Gastroesophageal sphincter (tissue), 4 donors: ENCODE data around the gene MAPK7. TPM values are rescaled to one million over a fixed set of nuclear protein-coding genes. Genes with fewer than 3 reads are reported as not detected.
A peak's percentile ranks its signal among the peaks of the same experiment; 100 is the strongest.

ENCODE experiments used
- ATAC-seq: fragments of 150-250 bp; one replicate; pipeline ENCODE4 v1.9.1; 2016; ENCODE audit warnings: mild to moderate bottlenecking, moderate library complexity
- H3K27ac ChIP-seq, 4 donors: fragments of 200-600 bp; sonication (generic) in 3 of 4; 1 replicate in 3 of 4; 2 replicates in 1 of 4; pipeline ENCODE4 v1.5.1; 2016 to 2019
- H3K27me3 ChIP-seq: fragments of 200-600 bp; sonication (generic); one replicate; pipeline ENCODE4 v1.5.1; 2019
- H3K36me3 ChIP-seq, 2 donors: fragments of 200-600 bp; sonication (generic); one replicate each; pipeline ENCODE4 v1.5.1; 2019; ENCODE audit warnings: control low read depth in 1 of 2
- H3K4me1 ChIP-seq, 3 donors: fragments of 200-600 bp; sonication (generic); 1 replicate in 2 of 3; 2 replicates in 1 of 3; pipeline ENCODE4 v1.5.1; 2016 to 2019; ENCODE audit warnings: control low read depth in 2 of 3
- H3K4me3 ChIP-seq, 2 donors: fragments of 200-600 bp; sonication (generic); one replicate each; pipeline ENCODE4 v1.5.1; 2019; ENCODE audit warnings: mild to moderate bottlenecking in 1 of 2, moderate library complexity in 1 of 2
- H3K9me3 ChIP-seq, 3 donors: fragments of 200-600 bp; sonication (generic); one replicate each; pipeline ENCODE4 v1.5.1; 2017 to 2019; ENCODE audit warnings: control low read depth in 2 of 3
- CTCF ChIP-seq, 4 experiments: fragments of 200-600 bp in 2 of 4; fragments of 450-650 bp in 2 of 4; sonication (generic) in 1 of 4; IDR thresholded peaks; one replicate each; pipeline ENCODE4 v1.5.1; 2017 to 2019; ENCODE audit warnings: antibody characterized with exemption in 4 of 4, mild to moderate bottlenecking in 2 of 4, moderate library complexity in 2 of 4
- EP300 ChIP-seq: sonication (generic); formaldehyde crosslinking; IDR thresholded peaks from one replicate; pipeline ENCODE4 v1.6.1; 2017; ENCODE audit warnings: antibody characterized with exemption, mild to moderate bottlenecking
- POLR2A ChIP-seq, 2 donors: fragments of 450-650 bp; IDR thresholded peaks; one replicate each; pipeline ENCODE4 v1.6.1; 2017; ENCODE audit warnings: antibody characterized with exemption in 2 of 2, mild to moderate bottlenecking in 2 of 2, moderate library complexity in 1 of 2
- POLR2AphosphoS5 ChIP-seq: sonication (generic); formaldehyde crosslinking; IDR thresholded peaks from one replicate; pipeline ENCODE4 v1.6.1; 2017; ENCODE audit warnings: antibody characterized with exemption
- WGBS, 2 donors: methylation state at CpG; one replicate each; pipeline ENCODE4 v1.1.5; 2018; ENCODE audit warnings: low coverage in 1 of 2; 5-methylcytosine and 5-hydroxymethylcytosine counted together
- total RNA-seq, 4 donors: library from RNA; depleted of rRNA; stranded (reverse); fragments of >200 nt; gene quantifications; one replicate each; pipeline ENCODE4 v1.1.0, GENCODE V29; 2016

Gene MAPK7
- total RNA-seq, 4 donors from 2014 or later, result 11.7 to 43.0 (median 28.0) TPM

- H3K4me3 ChIP-seq, result no peak overlapping the region
- H3K27ac ChIP-seq, result peak overlapping the region in 3 of 4 donors; percentile 40 to 97 (median 96)
- TF ChIP-seq EP300 (no peak), POLR2AphosphoS5 (no peak), POLR2A (IDR thresholded peaks at IDR 0.05) (no peak), CTCF (IDR thresholded peaks at IDR 0.05) (no peak)
- no peaks in the 10 kb centered on the region for H3K27me3 ChIP-seq
- 89% methylated on average over 5 of the region's 31 CpGs; no CpG with 5 or more reads in 1 of the 2 donors for WGBS, 2 donors
- no peak for ATAC-seq
- peaks cover 0 to 48% of the 10 kb centered on the region in 2 donors for H3K36me3 ChIP-seq
- no peaks in the 10 kb centered on the region for H3K9me3 ChIP-seq
- H3K4me1 ChIP-seq, result peaks cover 0 to 88% (median 50%) of the 10 kb centered on the region in 3 donors
Measured at GRCh38 chr17:19381741-19382444, 3.6 kb downstream of the MAPK7 start.

GRCh38 chr17:19382531-19383444 lies 4.5 kb downstream of the MAPK7 start:
- WGBS, 2 donors, result 66 to 80% methylated on average over 6 to 8 of the region's 13 CpGs
- Histone ChIP-seq H3K27me3 (no peaks in the 10 kb centered on the region), H3K4me3 (no peak overlapping the region), H3K27ac (peak overlapping the region in 3 of 4 donors; percentile 40 to 97 (median 96)), H3K36me3 (peaks cover 0 to 48% of the 10 kb centered on the region in 2 donors), H3K9me3 (no peaks in the 10 kb centered on the region), H3K4me1 (peaks cover under 1 to 91% (median 57%) of the 10 kb centered on the region in 3 donors)
- no peak for ATAC-seq
- TF ChIP-seq EP300 (no peak), POLR2A (IDR thresholded peaks at IDR 0.05) (no peak), CTCF (IDR thresholded peaks at IDR 0.05) (no peak), POLR2AphosphoS5 (no peak)

GRCh38 chr17:19383681-19384470 lies 5.6 kb downstream of the MAPK7 start:
- no peaks in the 10 kb centered on the region for H3K9me3 ChIP-seq
- no peak for ATAC-seq
- H3K4me1 ChIP-seq, result peaks cover 8 to 100% (median 68%) of the 10 kb centered on the region in 3 donors
- no peaks in the 10 kb centered on the region for H3K27me3 ChIP-seq
- peak overlapping the region; percentile 45 to 98 (median 96) for H3K27ac ChIP-seq
- 64% methylated on average over 3 of the region's 6 CpGs; no CpG with 5 or more reads in 1 of the 2 donors for WGBS, 2 donors
- H3K4me3 ChIP-seq, result no peak overlapping the region
- peaks cover 0 to 48% of the 10 kb centered on the region in 2 donors for H3K36me3 ChIP-seq
- TF ChIP-seq POLR2AphosphoS5 (no peak), POLR2A (IDR thresholded peaks at IDR 0.05) (no peak), EP300 (no peak), CTCF (IDR thresholded peaks at IDR 0.05) (no peak)

GRCh38 chr17:19384723-19385391 lies 6.6 kb downstream of the MAPK7 start:
- ATAC-seq, result peak; percentile 74
- peaks cover 0 to 43% of the 10 kb centered on the region in 2 donors for H3K36me3 ChIP-seq
- TF ChIP-seq EP300, result no peak
- peak; percentile 38 to 51 for TF ChIP-seq POLR2A (IDR thresholded peaks at IDR 0.05)
- TF ChIP-seq CTCF (IDR thresholded peaks at IDR 0.05), result no peak
- peak; percentile 95 for TF ChIP-seq POLR2AphosphoS5
- H3K9me3 ChIP-seq, result no peaks in the 10 kb centered on the region
- peaks cover 8 to 100% (median 67%) of the 10 kb centered on the region in 3 donors for H3K4me1 ChIP-seq
- H3K4me3 ChIP-seq, result peak overlapping the region in 1 of 2 donors; percentile 44
- WGBS, 2 donors, result 7 to 18% methylated on average over 3 to 10 of the region's 16 CpGs
- H3K27ac ChIP-seq, result peak overlapping the region; percentile 91 to 98 (median 96)
- H3K27me3 ChIP-seq, result no peaks in the 10 kb centered on the region
